Gastroesophageal sphincter (tissue), 3 donors: ENCODE data around the gene NRXN3.

ENCODE experiments used
- POLR2A ChIP-seq, 2 donors: fragments of 450-650 bp; IDR thresholded peaks; one replicate each; pipeline ENCODE4 v1.6.1; 2017; ENCODE audit warnings: antibody characterized with exemption in 2 of 2, mild to moderate bottlenecking in 2 of 2, moderate library complexity in 1 of 2
- POLR2AphosphoS5 ChIP-seq: sonication (generic); formaldehyde crosslinking; IDR thresholded peaks from one replicate; pipeline ENCODE4 v1.6.1; 2017; ENCODE audit warnings: antibody characterized with exemption
- TF ChIP-seq, protein P1 (sequence below), 4 experiments: fragments of 200-600 bp in 2 of 4; fragments of 450-650 bp in 2 of 4; sonication (generic) in 1 of 4; IDR thresholded peaks; one replicate each; pipeline ENCODE4 v1.5.1; 2017 to 2019; ENCODE audit warnings: antibody characterized with exemption in 4 of 4, mild to moderate bottlenecking in 2 of 4, moderate library complexity in 2 of 4

DNA sequence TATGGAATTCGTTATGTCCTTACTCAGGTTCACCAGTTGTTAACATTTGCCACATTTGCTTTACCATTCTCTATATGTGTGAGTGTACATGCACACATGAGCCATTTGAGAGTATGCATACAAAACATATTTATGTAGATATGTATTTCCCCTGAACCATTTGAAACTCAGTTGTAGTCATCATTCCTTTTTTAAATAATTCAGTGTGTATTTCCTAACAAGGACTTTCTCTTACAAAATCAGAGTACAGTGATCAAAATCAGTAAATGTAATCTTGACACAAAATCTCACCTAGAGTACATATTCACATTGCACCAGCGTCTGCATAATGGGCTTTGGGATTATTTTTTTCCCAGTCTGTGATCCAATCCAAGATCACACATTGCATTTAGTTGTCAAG is 1656.2 kb downstream of the NRXN3 start:
- TF ChIP-seq, protein P1, sequence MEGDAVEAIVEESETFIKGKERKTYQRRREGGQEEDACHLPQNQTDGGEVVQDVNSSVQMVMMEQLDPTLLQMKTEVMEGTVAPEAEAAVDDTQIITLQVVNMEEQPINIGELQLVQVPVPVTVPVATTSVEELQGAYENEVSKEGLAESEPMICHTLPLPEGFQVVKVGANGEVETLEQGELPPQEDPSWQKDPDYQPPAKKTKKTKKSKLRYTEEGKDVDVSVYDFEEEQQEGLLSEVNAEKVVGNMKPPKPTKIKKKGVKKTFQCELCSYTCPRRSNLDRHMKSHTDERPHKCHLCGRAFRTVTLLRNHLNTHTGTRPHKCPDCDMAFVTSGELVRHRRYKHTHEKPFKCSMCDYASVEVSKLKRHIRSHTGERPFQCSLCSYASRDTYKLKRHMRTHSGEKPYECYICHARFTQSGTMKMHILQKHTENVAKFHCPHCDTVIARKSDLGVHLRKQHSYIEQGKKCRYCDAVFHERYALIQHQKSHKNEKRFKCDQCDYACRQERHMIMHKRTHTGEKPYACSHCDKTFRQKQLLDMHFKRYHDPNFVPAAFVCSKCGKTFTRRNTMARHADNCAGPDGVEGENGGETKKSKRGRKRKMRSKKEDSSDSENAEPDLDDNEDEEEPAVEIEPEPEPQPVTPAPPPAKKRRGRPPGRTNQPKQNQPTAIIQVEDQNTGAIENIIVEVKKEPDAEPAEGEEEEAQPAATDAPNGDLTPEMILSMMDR (IDR thresholded peaks at IDR 0.05) = no peak
- TF ChIP-seq POLR2AphosphoS5 (no peak), POLR2A (IDR thresholded peaks at IDR 0.05) (no peak)
